Hematopoietic multipotent progenitor cell treated with erythropoietin and hydrocortisone succinate and interleukin-3 and kit ligand, for 17 days (in vitro differentiated cells): ENCODE data around the gene TANC1.
A peak's percentile ranks its signal among the peaks of the same experiment; 100 is the strongest.

Experiments
- DNase-seq: peaks from one replicate; pipeline ENCODE4 v3.0.0-alpha.2; 2015; ENCODE audit warnings: low spot score

TANC1 gene

DNA sequence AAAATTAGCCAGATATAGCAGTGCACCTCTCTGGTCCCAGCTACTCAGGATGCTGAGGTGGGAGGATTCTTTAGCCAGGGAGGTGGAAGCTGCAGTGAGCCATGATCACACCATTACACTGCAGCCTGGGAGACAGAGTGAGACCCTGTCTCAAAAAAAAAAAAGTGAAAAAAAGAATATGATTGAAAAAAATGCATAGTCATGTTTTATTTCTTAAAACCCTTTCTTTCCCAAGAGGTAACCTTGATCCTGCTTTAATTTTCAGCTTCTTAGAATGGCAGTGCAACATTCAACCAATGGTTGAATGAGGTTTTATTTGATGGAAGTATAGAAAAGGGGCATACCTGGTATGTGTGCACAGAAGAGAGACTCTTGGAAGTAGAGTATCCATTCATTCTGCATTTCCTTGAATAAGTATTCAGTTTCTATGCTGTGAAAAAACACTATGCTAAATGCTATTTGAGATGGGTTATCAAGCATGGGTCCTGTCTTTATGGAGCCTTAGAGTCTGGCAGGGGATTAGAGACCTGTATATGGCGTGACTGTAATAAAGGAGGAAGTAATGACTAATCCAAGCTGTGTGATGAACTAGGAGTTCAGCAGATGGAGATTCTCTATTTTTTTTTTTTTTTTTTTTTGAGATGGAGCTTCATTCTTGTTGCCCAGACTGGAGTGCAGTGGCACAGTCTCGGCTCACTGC lies 171.8 kb downstream of the TANC1 start:
- DNase-seq, result peak; percentile 49

- peak; percentile 55 for DNase-seq
Observed at GRCh38 chr2:159140821-159141220, 172.4 kb downstream of the TANC1 start.

GRCh38 chr2:159144776-159145614 lies 176.6 kb downstream of the TANC1 start:
- DNase-seq, result peak; percentile 67

DNA sequence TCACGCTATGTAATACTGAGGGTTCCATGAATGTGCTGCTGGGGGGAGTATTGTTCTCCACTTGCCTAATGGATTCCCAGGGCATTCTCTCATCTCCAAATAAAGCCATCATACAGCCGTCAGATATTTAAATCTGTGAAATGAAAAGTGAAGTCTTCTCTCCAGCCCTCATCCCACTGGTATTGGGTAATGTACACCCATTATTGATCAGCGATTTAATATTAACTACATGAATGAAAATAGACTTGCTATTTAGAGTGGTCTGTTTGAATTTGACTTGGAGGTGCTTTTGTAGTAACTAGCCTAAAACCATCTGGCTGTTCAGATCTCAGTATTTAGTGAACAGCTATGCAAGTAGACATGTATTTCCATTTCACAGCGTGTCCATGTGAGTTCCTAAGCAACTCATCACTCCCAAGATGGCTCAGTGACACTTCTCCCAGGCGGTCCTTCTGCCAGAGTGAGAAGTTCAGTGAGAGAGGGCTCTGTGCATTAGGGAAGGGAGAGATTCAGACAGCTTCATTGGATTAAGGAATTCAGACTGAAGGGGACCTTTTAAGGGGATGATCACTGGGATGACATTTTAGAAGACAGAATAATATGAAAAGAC lies 177.4 kb downstream of the TANC1 start:
- no peak for DNase-seq

DNA sequence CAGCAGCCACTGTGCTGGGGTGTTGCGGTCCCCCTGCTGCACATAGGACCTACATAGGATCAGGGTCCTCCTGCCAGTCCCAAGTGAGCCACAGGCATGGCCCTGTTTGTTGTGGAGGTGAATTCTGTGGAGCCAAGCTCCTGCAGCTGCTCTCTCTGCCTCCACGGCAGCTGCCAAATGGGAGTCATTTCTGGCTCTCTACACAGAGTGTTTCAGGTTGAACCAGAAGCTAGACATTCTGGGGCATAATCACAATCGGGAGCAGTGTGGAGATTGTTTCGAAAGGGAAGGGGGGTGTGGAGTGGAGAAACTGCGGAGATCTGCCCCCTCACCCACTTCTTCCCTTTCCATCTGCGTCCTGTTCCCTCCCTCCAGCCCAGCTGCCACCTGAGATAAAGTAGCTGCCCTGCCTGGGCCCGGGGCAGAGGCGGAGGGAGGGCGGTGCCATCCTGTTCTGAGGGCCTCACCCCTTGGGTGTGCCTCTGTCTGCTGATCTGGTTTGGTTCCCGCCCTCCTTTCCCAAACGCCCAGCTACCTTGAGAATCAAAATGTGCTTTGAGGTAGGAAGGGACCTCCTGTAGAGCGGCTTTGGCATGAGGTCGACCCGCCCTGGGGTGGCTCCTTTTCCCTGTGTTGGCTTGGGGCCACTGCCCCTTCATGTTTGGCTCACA lies 178.7 kb downstream of the TANC1 start:
- DNase-seq, result peak; percentile 93

DNA sequence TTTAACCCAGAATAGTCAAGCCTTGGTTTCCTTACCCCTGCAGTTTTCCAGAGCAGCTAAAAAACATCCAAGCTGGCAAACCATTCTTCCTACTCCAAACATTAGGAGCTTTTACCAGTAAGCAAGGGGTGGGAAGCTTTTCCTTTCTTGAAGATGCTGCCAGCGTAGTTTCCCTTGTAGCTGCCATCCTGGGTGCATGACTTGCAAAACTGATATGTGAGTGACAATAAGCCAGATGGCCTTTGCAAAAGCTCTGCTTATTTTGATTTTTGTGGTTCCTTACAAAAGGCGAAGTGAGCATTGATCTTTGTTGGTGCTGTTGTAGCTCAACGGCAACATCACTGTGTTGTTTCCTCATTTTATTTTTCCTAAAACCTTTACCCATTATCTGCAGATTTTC lies 179.2 kb downstream of the TANC1 start:
- peak; percentile 80 for DNase-seq

GRCh38 chr2:159148901-159149300 lies 180.5 kb downstream of the TANC1 start:
- DNase-seq, result no peak

GRCh38 chr2:159149747-159150146 lies 181.3 kb downstream of the TANC1 start:
- DNase-seq, result no peak

DNA sequence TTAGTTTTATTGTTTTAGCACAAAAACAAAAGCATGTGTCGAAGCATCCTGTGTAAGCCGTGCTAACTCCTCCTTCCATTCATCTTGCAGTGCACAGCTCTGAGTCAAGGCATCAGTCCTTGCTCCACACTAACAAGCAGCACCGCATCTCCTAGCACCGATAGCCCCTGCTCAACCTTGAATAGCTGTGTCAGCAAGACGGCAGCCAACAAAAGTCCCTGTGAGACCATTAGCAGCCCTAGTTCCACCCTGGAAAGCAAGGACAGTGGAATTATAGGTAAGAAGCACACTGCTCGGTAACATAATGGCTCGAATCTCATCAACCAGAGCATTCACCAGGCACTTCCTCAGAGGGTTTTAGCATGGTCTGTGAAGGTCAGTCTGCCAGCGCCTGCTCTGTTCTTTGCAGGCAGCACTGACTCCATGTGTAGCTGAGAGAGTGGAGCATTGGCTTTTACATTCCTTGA lies 181.9 kb downstream of the TANC1 start:
- DNase-seq, result no peak

GRCh38 chr2:159151198-159152127 lies 183.0 kb downstream of the TANC1 start:
- no peak for DNase-seq

DNA sequence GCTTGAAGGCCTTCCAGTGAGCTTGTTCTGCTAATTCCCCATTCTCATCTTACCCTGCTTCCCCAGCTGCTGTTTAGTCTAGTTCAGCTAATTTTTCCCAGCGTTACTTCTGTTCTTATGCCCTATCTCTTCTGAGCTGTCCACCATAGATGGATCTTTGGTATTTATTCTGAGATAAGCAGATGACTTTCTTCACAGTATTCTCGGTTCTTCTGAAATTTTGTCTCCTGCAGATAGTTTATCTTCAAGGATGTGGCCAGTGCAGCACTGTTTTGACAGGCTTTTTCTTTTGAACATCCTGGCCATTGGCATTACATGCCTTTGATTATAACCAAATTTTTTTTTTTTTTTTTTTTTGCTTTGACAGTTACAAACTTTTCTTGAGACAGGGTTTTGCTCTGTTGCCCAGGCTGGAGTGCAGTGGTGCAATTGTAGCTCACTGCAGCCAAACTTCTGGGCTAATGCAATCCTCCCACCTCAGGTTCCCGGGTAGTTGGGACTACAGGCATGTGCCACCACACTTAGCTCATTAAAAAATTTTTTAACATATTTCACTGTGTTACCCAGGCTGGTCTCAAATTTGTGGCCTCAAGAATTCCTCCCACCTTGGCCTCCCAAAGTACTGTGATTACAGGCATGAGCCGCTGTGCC lies 183.8 kb downstream of the TANC1 start:
- DNase-seq, result no peak

DNA sequence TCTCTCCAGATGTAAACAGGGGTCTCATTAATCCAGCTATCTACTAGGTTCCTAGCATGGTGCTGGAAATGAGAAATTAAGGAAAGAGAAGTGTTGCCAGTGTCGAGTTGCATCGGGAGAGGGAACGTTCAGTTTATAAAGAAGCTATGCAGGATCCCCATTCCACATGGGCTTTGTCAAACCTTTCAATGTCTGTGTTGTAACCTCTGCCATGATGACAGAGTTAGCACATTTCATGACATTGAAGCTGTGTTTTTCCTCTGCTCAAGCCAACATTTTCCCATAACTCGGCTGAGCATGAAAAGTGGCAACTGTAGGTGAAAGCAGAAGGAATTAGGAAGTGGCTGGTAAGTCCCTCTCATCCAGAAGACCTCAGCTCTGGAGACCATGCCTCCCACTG lies 184.6 kb downstream of the TANC1 start:
- no peak for DNase-seq

GRCh38 chr2:159153463-159153862 lies 185.0 kb downstream of the TANC1 start:
- no peak for DNase-seq

GRCh38 chr2:159153951-159154350 lies 185.5 kb downstream of the TANC1 start:
- DNase-seq, result no peak

GRCh38 chr2:159154366-159154765 lies 185.9 kb downstream of the TANC1 start:
- no peak for DNase-seq

GRCh38 chr2:159155320-159155719 lies 186.9 kb downstream of the TANC1 start:
- DNase-seq, result no peak

DNA sequence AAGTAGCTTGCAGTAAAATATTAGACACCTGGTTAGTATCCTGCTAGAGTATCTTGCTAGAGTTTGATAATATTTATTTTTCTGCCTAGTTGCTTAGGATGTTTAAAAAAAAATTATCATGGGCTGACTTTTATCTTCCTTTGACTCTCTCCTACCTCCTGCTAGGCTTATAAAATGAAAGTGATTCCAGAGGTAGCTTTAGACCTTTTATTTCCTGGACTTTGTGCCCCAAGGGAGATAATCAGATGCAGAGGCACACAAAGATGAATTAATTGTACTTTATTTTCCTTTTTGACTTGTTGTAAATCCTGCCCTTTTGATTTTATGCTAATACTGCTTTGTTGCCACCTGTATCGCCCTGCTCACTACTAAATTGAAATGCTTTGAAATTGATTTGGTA lies 187.4 kb downstream of the TANC1 start:
- no peak for DNase-seq

GRCh38 chr2:159156834-159157233 lies 188.4 kb downstream of the TANC1 start:
- no peak for DNase-seq

DNA sequence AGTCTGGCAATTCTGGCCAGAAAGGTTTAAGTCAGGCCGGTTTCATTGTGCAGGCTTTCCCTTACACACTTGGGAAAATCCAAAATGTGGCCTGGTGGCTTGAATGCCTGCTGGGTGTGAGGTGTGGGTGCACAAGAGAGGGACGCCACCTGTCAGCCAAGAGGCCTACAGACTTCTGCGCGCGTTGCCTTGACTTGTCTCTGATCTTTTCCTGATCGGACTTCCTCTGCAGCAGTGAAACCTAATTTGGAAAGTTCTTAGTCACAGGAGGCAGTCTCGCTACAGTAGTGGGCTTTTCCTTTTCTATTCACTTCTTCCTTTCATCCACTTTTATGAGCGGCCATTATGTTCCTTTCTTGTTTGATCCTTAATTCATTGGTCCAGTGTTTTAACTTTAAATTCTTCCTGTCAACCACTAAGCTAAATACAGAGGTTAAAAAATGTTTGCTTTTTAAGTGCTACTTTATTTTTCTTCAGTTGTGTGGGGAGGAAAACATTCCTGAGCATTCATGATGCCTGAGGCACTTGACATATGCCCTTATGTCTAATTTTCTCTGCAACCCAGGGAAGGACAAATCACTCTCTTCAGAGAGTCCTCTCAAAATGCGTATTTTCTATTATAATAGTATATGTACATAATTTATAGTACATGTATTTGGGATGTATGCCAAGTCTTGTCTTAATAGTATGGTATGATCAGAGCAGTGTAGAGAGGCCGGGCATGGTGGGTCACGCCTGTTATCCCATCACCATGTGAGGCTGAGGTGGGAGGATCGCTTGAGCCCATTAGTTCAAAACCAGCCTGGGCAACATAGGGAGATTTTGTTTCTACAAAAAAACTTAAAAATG lies 189.1 kb downstream of the TANC1 start:
- DNase-seq, result no peak

- DNase-seq, result no peak
Observed at GRCh38 chr2:159160412-159160811, 192.0 kb downstream of the TANC1 start.
